HEK293 (cell line): Measurements from ENCODE around the gene ISYNA1.

Experiments
- CTCF ChIA-PET: fragments of 350-600 bp; formaldehyde crosslinking; extraction: SDS; loops from one replicate; lab custom pipeline; 2021; ENCODE audit warnings: antibody characterized with exemption; lab: Yijun Ruan, JAX
- POLR2A ChIA-PET: fragments of 300-600 bp; formaldehyde crosslinking; extraction: SDS; loops from one replicate; lab custom pipeline; 2020; ENCODE audit warnings: antibody characterized with exemption, inconsistent platforms; lab: Yijun Ruan, JAX
- H3K27ac ChIP-seq: fragments of 200-500 bp; sonication (Bioruptor generic); 2 replicates; pipeline ENCODE4 v1.5.1; 2014; ENCODE audit warnings: low read depth, low read length, control low read depth, inconsistent platforms; ENCODE audit errors: extremely low read depth
- H3K36me3 ChIP-seq, 2 experiments: fragments of 200-500 bp in 1 of 2; sonication (Bioruptor generic) in 1 of 2; 1 replicate in 1 of 2; 2 replicates in 1 of 2; pipeline ENCODE4 v1.5.1; 2014 to 2017; ENCODE audit warnings: inconsistent platforms in 2 of 2, low read length in 2 of 2; ENCODE audit not compliant: control insufficient read depth in 2 of 2, insufficient read depth in 1 of 2
- H3K4me1 ChIP-seq: fragments of 200-500 bp; sonication (Bioruptor generic); 2 replicates; pipeline ENCODE4 v1.5.1; 2014; ENCODE audit warnings: mild to moderate bottlenecking, low read length, inconsistent platforms; ENCODE audit not compliant: control insufficient read depth, insufficient read depth
- H3K4me3 ChIP-seq: 2 replicates; pipeline ENCODE4 v1.5.1; 2011; ENCODE audit warnings: low read depth, mild to moderate bottlenecking, control low read depth, low read length, moderate library complexity
- H3K9me3 ChIP-seq: fragments of 200-500 bp; sonication (Bioruptor generic); 2 replicates; pipeline ENCODE4 v1.5.1; 2014; ENCODE audit warnings: low read depth, low read length, inconsistent platforms; ENCODE audit not compliant: control insufficient read depth, insufficient read depth
- BCL11A ChIP-seq: fragments of 450-650 bp; formaldehyde crosslinking; IDR thresholded peaks from 2 replicates; pipeline ENCODE4 v1.5.1; 2016; ENCODE audit warnings: low read depth, missing biosample characterization, missing genetic modification characterization
- KLF1 ChIP-seq: fragments of 450-650 bp; formaldehyde crosslinking; IDR thresholded peaks from 2 replicates; pipeline ENCODE4 v1.5.1; 2016; ENCODE audit warnings: missing biosample characterization, missing genetic modification characterization
- KLF16 ChIP-seq: fragments of 450-650 bp; formaldehyde crosslinking; IDR thresholded peaks from 2 replicates; pipeline ENCODE4 v1.5.1; 2017; ENCODE audit warnings: missing biosample characterization, missing genetic modification characterization
- OSR2 ChIP-seq: fragments of 450-650 bp; formaldehyde crosslinking; IDR thresholded peaks from 2 replicates; pipeline ENCODE4 v1.5.1; 2016; ENCODE audit warnings: missing biosample characterization, missing genetic modification characterization
- ZBTB1 ChIP-seq: fragments of 450-650 bp; formaldehyde crosslinking; IDR thresholded peaks from 2 replicates; pipeline ENCODE4 v1.5.1; 2016; ENCODE audit warnings: missing biosample characterization, missing genetic modification characterization
- ZFP3 ChIP-seq: fragments of 450-650 bp; formaldehyde crosslinking; IDR thresholded peaks from 2 replicates; pipeline ENCODE4 v1.5.1; 2016; ENCODE audit warnings: low read depth, missing biosample characterization, missing genetic modification characterization
- ZFP69B ChIP-seq: fragments of 450-650 bp; formaldehyde crosslinking; IDR thresholded peaks from 2 replicates; pipeline ENCODE4 v1.5.1; 2016; ENCODE audit warnings: missing biosample characterization, missing genetic modification characterization
- ZIC2 ChIP-seq: fragments of 450-650 bp; formaldehyde crosslinking; IDR thresholded peaks from 2 replicates; pipeline ENCODE4 v1.5.1; 2016; ENCODE audit warnings: missing biosample characterization, missing genetic modification characterization
- ZNF175 ChIP-seq: fragments of 450-650 bp; formaldehyde crosslinking; IDR thresholded peaks from 2 replicates; pipeline ENCODE4 v1.5.1; 2016; ENCODE audit warnings: missing biosample characterization, missing genetic modification characterization
- ZNF266 ChIP-seq: fragments of 450-650 bp; formaldehyde crosslinking; IDR thresholded peaks from 2 replicates; pipeline ENCODE4 v1.5.1; 2016; ENCODE audit warnings: missing biosample characterization, missing genetic modification characterization, low read depth
- ZNF423 ChIP-seq: fragments of 450-650 bp; formaldehyde crosslinking; IDR thresholded peaks from 2 replicates; pipeline ENCODE4 v1.5.1; 2016; ENCODE audit warnings: missing biosample characterization, missing genetic modification characterization
- ZNF501 ChIP-seq: fragments of 450-650 bp; formaldehyde crosslinking; IDR thresholded peaks from 2 replicates; pipeline ENCODE4 v1.5.1; 2016; ENCODE audit warnings: missing biosample characterization, missing genetic modification characterization
- ZNF529 ChIP-seq: fragments of 450-650 bp; formaldehyde crosslinking; IDR thresholded peaks from 2 replicates; pipeline ENCODE4 v1.5.1; 2017; ENCODE audit warnings: missing genetic modification characterization, missing biosample characterization; ENCODE audit not compliant: insufficient replicate concordance
- ZNF623 ChIP-seq: fragments of 450-650 bp; formaldehyde crosslinking; IDR thresholded peaks from 2 replicates; pipeline ENCODE4 v1.5.1; 2016; ENCODE audit warnings: missing biosample characterization, missing genetic modification characterization
- ZNF660 ChIP-seq: fragments of 450-650 bp; IDR thresholded peaks from 2 replicates; pipeline ENCODE4 v1.5.1; 2018; ENCODE audit warnings: missing biosample characterization, mild to moderate bottlenecking, missing genetic modification characterization
- ZNF843 ChIP-seq: fragments of 450-650 bp; formaldehyde crosslinking; IDR thresholded peaks from 2 replicates; pipeline ENCODE4 v1.5.1; 2016; ENCODE audit warnings: missing biosample characterization, missing genetic modification characterization
- ZXDB ChIP-seq: fragments of 450-650 bp; formaldehyde crosslinking; IDR thresholded peaks from 2 replicates; pipeline ENCODE4 v1.5.1; 2016; ENCODE audit warnings: missing biosample characterization, missing genetic modification characterization
- TF ChIP-seq, protein P1 (sequence below): fragments of 450-650 bp; formaldehyde crosslinking; conservative IDR thresholded peaks from 2 replicates; pipeline ENCODE4 v1.5.1; 2016; ENCODE audit warnings: low read depth, missing biosample characterization, missing genetic modification characterization
- TF ChIP-seq, protein P2 (sequence below): fragments of 450-650 bp; IDR thresholded peaks from 2 replicates; pipeline ENCODE4 v1.5.1; 2018; ENCODE audit warnings: missing biosample characterization, mild to moderate bottlenecking, missing genetic modification characterization
- TF ChIP-seq, protein P3 (sequence below): fragments of 450-650 bp; formaldehyde crosslinking; IDR thresholded peaks from 2 replicates; pipeline ENCODE4 v1.5.1; 2016; ENCODE audit warnings: missing biosample characterization, missing genetic modification characterization
- TF ChIP-seq, protein P4 (sequence below): fragments of 450-650 bp; formaldehyde crosslinking; IDR thresholded peaks from 2 replicates; pipeline ENCODE4 v1.5.1; 2017; ENCODE audit warnings: missing biosample characterization, mild to moderate bottlenecking, missing genetic modification characterization, moderate library complexity
- TF ChIP-seq, protein P5 (sequence below): fragments of 450-650 bp; formaldehyde crosslinking; IDR thresholded peaks from 2 replicates; pipeline ENCODE4 v1.5.1; 2017; ENCODE audit warnings: missing biosample characterization, missing genetic modification characterization

ISYNA1 gene

DNA sequence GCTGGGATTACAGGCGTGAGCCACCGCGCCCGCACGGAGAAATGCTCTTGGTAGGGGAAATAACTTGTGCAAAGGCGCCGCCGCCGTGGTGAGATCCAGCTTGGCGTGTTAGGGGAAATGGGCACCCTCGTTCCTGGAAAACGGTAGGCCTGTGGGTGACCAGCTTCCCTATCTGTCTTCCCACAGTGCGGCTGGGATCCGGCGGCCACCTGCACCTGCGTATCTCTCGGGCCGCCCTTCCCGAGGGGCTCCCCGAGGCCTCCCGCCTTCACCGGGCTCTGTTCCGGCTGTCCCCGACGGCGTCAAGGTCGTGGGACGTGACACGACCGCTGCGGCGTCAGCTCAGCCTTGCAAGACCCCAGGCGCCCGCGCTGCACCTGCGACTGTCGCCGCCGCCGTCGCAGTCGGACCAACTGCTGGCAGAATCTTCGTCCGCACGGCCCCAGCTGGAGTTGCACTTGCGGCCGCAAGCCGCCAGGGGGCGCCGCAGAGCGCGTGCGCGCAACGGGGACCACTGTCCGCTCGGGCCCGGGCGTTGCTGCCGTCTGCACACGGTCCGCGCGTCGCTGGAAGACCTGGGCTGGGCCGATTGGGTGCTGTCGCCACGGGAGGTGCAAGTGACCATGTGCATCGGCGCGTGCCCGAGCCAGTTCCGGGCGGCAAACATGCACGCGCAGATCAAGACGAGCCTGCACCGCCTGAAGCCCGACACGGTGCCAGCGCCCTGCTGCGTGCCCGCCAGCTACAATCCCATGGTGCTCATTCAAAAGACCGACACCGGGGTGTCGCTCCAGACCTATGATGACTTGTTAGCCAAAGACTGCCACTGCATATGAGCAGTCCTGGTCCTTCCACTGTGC, 49.6 kb downstream of the ISYNA1 start (continued):
- TF ChIP-seq, protein P1, sequence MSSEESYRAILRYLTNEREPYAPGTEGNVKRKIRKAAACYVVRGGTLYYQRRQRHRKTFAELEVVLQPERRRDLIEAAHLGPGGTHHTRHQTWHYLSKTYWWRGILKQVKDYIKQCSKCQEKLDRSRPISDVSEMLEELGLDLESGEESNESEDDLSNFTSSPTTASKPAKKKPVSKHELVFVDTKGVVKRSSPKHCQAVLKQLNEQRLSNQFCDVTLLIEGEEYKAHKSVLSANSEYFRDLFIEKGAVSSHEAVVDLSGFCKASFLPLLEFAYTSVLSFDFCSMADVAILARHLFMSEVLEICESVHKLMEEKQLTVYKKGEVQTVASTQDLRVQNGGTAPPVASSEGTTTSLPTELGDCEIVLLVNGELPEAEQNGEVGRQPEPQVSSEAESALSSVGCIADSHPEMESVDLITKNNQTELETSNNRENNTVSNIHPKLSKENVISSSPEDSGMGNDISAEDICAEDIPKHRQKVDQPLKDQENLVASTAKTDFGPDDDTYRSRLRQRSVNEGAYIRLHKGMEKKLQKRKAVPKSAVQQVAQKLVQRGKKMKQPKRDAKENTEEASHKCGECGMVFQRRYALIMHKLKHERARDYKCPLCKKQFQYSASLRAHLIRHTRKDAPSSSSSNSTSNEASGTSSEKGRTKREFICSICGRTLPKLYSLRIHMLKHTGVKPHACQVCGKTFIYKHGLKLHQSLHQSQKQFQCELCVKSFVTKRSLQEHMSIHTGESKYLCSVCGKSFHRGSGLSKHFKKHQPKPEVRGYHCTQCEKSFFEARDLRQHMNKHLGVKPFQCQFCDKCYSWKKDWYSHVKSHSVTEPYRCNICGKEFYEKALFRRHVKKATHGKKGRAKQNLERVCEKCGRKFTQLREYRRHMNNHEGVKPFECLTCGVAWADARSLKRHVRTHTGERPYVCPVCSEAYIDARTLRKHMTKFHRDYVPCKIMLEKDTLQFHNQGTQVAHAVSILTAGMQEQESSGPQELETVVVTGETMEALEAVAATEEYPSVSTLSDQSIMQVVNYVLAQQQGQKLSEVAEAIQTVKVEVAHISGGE (tag by site-specific recombination) = peak; percentile 51; the same call in 1 of the 2 replicates
- TF ChIP-seq ZNF423 (tag by site-specific recombination) = no peak
- TF ChIP-seq ZNF843 = peak; percentile 14; the same call in 1 of the 2 replicates
- peak; percentile 15 for TF ChIP-seq ZNF623 (tag by site-specific recombination)
- TF ChIP-seq ZNF660 (tag by site-specific recombination) = peak; percentile 25; the same call in 1 of the 2 replicates
- TF ChIP-seq OSR2 (tag by site-specific recombination) = no peak
- peak; percentile 49; the same call in 1 of the 2 replicates for TF ChIP-seq ZXDB (tag by site-specific recombination)
- no peak for TF ChIP-seq BCL11A (tag by site-specific recombination)
- TF ChIP-seq, protein P2, sequence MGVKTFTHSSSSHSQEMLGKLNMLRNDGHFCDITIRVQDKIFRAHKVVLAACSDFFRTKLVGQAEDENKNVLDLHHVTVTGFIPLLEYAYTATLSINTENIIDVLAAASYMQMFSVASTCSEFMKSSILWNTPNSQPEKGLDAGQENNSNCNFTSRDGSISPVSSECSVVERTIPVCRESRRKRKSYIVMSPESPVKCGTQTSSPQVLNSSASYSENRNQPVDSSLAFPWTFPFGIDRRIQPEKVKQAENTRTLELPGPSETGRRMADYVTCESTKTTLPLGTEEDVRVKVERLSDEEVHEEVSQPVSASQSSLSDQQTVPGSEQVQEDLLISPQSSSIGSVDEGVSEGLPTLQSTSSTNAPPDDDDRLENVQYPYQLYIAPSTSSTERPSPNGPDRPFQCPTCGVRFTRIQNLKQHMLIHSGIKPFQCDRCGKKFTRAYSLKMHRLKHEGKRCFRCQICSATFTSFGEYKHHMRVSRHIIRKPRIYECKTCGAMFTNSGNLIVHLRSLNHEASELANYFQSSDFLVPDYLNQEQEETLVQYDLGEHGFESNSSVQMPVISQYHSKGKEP (tag by site-specific recombination) = peak; percentile 34; the same call in 1 of the 2 replicates
- TF ChIP-seq, protein P3, sequence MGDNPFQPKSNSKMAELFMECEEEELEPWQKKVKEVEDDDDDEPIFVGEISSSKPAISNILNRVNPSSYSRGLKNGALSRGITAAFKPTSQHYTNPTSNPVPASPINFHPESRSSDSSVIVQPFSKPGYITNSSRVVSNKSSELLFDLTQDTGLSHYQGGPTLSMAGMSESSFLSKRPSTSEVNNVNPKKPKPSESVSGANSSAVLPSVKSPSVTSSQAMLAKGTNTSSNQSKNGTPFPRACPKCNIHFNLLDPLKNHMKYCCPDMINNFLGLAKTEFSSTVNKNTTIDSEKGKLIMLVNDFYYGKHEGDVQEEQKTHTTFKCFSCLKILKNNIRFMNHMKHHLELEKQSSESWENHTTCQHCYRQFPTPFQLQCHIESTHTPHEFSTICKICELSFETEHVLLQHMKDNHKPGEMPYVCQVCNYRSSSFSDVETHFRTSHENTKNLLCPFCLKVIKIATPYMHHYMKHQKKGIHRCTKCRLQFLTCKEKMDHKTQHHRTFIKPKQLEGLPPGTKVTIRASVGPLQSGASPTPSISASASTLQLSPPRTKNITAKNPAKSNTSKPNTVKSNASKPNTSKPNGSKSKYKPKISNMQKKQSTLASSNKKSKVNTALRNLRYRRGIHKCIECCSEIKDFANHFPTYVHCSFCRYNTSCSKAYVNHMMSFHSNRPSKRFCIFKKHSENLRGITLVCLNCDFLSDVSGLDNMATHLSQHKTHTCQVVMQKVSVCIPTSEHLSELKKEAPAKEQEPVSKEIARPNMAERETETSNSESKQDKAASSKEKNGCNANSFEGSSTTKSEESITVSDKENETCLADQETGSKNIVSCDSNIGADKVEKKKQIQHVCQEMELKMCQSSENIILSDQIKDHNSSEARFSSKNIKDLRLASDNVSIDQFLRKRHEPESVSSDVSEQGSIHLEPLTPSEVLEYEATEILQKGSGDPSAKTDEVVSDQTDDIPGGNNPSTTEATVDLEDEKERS (tag by site-specific recombination) = no peak
- TF ChIP-seq ZFP69B (tag by site-specific recombination) = peak; percentile 75; the same call in 1 of the 2 replicates
- no peak for TF ChIP-seq ZNF529 (tag by site-specific recombination)
- 0 out of 2 replicates have a peak, but pooled peaks have one; percentile 41 for TF ChIP-seq ZNF501

DNA sequence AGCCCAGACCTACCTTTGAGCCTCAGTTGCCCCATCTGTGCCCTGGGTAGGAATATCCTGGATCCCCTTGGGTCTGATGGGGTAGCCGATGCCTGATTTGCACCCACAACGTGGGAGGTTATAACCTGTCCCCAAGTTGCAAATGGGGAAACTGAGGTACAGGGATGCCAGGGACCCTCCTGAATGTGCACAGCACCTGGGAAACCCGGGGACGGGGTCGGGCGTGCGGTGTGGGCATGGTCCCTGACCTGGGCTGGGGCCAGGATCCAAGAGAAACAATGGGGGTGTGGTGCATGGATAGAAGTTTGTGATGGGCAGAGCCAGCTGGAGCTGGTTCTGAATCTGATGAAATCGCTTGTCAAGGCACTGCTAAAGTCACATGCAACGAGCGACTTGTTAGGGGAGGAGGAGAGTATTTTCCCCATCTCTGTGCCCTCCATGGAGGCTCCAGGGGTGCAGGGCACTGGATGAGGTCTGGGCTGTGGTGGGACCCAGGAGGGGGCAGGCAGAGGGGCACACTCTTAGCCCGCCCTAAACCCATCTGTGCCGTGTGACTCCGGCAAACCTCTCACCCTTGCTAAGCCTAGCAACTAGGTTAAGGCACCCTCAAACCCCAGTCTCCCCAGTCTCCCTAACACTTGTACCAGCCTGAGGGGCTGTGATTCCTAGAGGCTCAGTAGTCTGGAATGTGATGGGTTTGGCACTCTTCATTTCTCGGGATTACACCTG, 51.2 kb downstream of the ISYNA1 start:
- H3K27ac ChIP-seq = no peak overlapping the region
- no peaks in the 10 kb centered on the region for H3K4me1 ChIP-seq
- ChIA-PET POLR2A (no interaction called here), CTCF (interaction anchor here (0.6 to 5.6 kb wide), 16 partner anchors 11 to 542 kb away, joined by 3 to 68 read pairs (median 6); partner anchors contain the start of genes LRRC25 and SSBP4)
- H3K4me3 ChIP-seq = no peak overlapping the region
- H3K9me3 ChIP-seq = no peaks in the 10 kb centered on the region
- no peaks in the 10 kb centered on the region for H3K36me3 ChIP-seq
- TF ChIP-seq ZFP3 (tag by site-specific recombination) (peak; percentile 61; the same call in 1 of the 2 replicates), ZIC2 (peak; percentile 41), KLF1 (peak; percentile 39), KLF16 (tag by site-specific recombination) (0 out of 2 replicates have a peak, but pooled peaks have one; percentile 25), ZNF266 (tag by site-specific recombination) (no peak), ZBTB1 (tag by site-specific recombination) (no peak), ZNF175 (tag by site-specific recombination) (no peak)
- TF ChIP-seq, protein P4, sequence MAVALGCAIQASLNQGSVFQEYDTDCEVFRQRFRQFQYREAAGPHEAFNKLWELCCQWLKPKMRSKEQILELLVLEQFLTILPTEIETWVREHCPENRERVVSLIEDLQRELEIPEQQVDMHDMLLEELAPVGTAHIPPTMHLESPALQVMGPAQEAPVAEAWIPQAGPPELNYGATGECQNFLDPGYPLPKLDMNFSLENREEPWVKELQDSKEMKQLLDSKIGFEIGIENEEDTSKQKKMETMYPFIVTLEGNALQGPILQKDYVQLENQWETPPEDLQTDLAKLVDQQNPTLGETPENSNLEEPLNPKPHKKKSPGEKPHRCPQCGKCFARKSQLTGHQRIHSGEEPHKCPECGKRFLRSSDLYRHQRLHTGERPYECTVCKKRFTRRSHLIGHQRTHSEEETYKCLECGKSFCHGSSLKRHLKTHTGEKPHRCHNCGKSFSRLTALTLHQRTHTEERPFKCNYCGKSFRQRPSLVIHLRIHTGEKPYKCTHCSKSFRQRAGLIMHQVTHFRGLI = no peak
- TF ChIP-seq, protein P5, sequence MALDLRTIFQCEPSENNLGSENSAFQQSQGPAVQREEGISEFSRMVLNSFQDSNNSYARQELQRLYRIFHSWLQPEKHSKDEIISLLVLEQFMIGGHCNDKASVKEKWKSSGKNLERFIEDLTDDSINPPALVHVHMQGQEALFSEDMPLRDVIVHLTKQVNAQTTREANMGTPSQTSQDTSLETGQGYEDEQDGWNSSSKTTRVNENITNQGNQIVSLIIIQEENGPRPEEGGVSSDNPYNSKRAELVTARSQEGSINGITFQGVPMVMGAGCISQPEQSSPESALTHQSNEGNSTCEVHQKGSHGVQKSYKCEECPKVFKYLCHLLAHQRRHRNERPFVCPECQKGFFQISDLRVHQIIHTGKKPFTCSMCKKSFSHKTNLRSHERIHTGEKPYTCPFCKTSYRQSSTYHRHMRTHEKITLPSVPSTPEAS (tag by site-specific recombination) = no peak
